Ovary (tissue), 9 donors: ENCODE data around the gene MIB1. TPM values are rescaled to one million over a fixed set of nuclear protein-coding genes. Genes with fewer than 3 reads are reported as not detected.
"Not testable (repeated sequence)": the region's sequence is repeated elsewhere in the genome, so short reads cannot be mapped to it uniquely, and the experiment has no call there.

ENCODE experiments used
- DNase-seq, 5 donors: peaks; one replicate each; pipeline ENCODE4 v3.0.0-alpha.2; 2019 to 2020
- H3K27ac ChIP-seq, 2 donors: fragments of 200-600 bp; one replicate each; pipeline versions ENCODE4 v1.5.1 to v1.8.0; 2019 to 2022
- H3K27me3 ChIP-seq: fragments of 200-600 bp; one replicate; pipeline ENCODE4 v1.8.0; 2022
- H3K36me3 ChIP-seq: fragments of 200-600 bp; sonication (generic); one replicate; pipeline ENCODE4 v1.5.1; 2019
- H3K4me1 ChIP-seq: one replicate; pipeline ENCODE4 v1.8.1; 2013; ENCODE audit warnings: mild to moderate bottlenecking, moderate library complexity; ENCODE audit not compliant: insufficient read depth
- H3K4me3 ChIP-seq: fragments of 200-600 bp; sonication (generic); one replicate; pipeline ENCODE4 v1.5.1; 2017
- H3K9me3 ChIP-seq, 2 donors: fragments of 200-600 bp in 1 of 2; sonication (generic) in 1 of 2; one replicate each; pipeline versions ENCODE4 v1.5.1 to v1.8.1; 2013 to 2019; ENCODE audit warnings: mild to moderate bottlenecking in 1 of 2, moderate library complexity in 1 of 2
- EP300 ChIP-seq: sonication (generic); formaldehyde crosslinking; IDR thresholded peaks from one replicate; pipeline ENCODE4 v1.6.1; 2017; ENCODE audit warnings: antibody characterized with exemption
- POLR2A ChIP-seq: fragments of 450-650 bp; IDR thresholded peaks from one replicate; pipeline ENCODE4 v1.6.1; 2017; ENCODE audit warnings: antibody characterized with exemption, mild to moderate bottlenecking, moderate library complexity
- WGBS, 3 donors: extraction: QIAGEN DNeasy Blood & Tissue Kit in 1 of 3; methylation state at CpG; one replicate each; pipeline versions ENCODE4 v1.1.5 to v1.1.7; 2013 to 2017; 5-methylcytosine and 5-hydroxymethylcytosine counted together
- intact Hi-C, 4 donors: fragments of 100-400 bp; cut with DNase I; formaldehyde crosslinking; loops; one replicate each; pipeline versions ENCODE4 v1.11.0 to v1.15.1; 2022 to 2023
- polyA plus RNA-seq, 2 donors: library from polyadenylated mRNA; stranded (reverse); fragments of 200-250 nt in 1 of 2; fragments of 350-450 nt in 1 of 2; fragmentation: Illumina TruSeq in 1 of 2; extraction: RNeasy Lipid Tissue Mini Kit (QIAGEN cat#74804) in 1 of 2; gene quantifications; one replicate each; pipeline ENCODE4 v1.2.3, GENCODE V29; 2013 to 2014
- total RNA-seq, 7 donors: library from RNA; depleted of rRNA in 2 of 7; stranded (reverse); fragments of >200 nt in 2 of 7; fragmentation: NEBNext Ultra II Directional in 3 of 7; extraction: Animal tissue kit (Norgen Biotek cat#: 25700) in 3 of 7; gene quantifications; one replicate each; pipeline versions ENCODE4 v1.1.0 to v1.2.4, GENCODE V29; 2016 to 2023
- TF ChIP-seq, protein P1 (sequence below), 3 donors: fragments of 450-650 bp in 2 of 3; fragments of 200-600 bp in 1 of 3; IDR thresholded peaks; one replicate each; pipeline versions ENCODE4 v1.5.1 to v1.8.0; 2016 to 2022; ENCODE audit warnings: antibody characterized with exemption in 3 of 3, mild to moderate bottlenecking in 1 of 3
- donor health status: DM: no; HTN: no; CAD: no; lungs with moderate emphysema.
- donor health status: DM: no; HTN: no; CAD: no.
- donor health status: Bipolar disorder and iron deficiency.
- donor health status: DM: yes; HTN: yes; CAD: no.
- donor health status: DM: no; HTN: no; CAD: no.
- donor health status: DM: yes; HTN: yes; CAD: no.

Gene MIB1
- total and polyA plus RNA-seq, 9 donors = 10.3 to 54.8 (median 41.3) TPM

DNA sequence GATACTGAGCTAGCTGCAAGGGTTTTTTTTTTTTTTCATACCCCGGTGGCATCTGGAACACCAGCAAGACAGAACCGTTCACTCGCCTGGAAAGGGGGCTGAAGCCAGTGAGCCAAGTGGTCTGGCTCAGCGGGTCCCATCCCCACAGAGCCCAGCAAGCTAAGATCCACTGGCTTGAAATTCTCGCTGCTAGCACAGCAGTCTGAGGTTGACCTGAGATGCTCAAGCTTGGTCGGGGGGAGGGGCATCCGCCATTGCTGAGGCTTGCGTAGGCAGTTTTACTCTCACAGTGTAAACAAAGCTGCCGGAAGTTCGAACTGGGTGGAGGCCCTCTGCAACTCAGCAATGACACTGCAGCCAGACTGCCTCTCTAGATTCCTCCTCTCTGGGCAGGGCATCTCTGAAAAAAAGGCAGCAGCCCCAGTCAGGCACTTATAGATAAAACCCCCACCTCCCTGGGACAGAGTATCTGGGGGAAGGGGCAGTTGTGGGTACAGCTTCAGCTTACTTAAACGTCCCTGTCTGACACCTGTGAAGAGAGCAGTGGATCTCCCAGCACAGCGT, 5.1 kb upstream of the MIB1 start:
- Histone ChIP-seq H3K36me3 (no peaks in the 10 kb centered on the region), H3K27me3 (no peaks in the 10 kb centered on the region), H3K4me3 (no peak overlapping the region), H3K4me1 (peaks cover 1% of the 10 kb centered on the region), H3K27ac (no peak overlapping the region), H3K9me3 (no peaks in the 10 kb centered on the region)
- no peak for TF ChIP-seq EP300
- no peak for TF ChIP-seq POLR2A
- 49 to 67% (median 60%) methylated on average over 12 of the region's 12 CpGs for WGBS, 3 donors
- intact Hi-C loops = no loop called here
- DNase-seq = no peak

DNA sequence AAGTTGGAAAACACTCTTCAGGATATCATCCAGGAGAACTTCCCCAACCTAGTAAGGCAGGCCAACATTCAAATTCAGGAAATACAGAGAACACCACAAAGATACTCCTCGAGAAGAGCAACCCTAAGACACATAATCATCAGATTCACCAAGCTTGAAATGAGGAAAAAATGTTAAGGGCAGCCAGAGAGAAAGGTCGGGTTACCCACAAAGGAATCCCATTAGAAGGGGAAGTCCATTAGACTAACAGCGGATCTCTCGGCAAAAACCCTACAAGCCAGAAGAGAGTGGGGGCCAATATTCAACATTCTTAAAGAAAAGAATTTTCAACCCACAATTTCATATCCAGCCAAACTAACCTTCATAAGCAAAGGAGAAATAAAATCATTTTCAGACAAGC, 3.7 kb upstream of the MIB1 start:
- H3K27me3 ChIP-seq, H3K4me3 ChIP-seq, H3K9me3 ChIP-seq, intact Hi-C loops, H3K27ac ChIP-seq, H3K36me3 ChIP-seq, DNase-seq, H3K4me1 ChIP-seq: not testable (repeated sequence)
- 93 to 98% (median 96%) methylated on average over 4 of the region's 4 CpGs for WGBS, 3 donors

DNA sequence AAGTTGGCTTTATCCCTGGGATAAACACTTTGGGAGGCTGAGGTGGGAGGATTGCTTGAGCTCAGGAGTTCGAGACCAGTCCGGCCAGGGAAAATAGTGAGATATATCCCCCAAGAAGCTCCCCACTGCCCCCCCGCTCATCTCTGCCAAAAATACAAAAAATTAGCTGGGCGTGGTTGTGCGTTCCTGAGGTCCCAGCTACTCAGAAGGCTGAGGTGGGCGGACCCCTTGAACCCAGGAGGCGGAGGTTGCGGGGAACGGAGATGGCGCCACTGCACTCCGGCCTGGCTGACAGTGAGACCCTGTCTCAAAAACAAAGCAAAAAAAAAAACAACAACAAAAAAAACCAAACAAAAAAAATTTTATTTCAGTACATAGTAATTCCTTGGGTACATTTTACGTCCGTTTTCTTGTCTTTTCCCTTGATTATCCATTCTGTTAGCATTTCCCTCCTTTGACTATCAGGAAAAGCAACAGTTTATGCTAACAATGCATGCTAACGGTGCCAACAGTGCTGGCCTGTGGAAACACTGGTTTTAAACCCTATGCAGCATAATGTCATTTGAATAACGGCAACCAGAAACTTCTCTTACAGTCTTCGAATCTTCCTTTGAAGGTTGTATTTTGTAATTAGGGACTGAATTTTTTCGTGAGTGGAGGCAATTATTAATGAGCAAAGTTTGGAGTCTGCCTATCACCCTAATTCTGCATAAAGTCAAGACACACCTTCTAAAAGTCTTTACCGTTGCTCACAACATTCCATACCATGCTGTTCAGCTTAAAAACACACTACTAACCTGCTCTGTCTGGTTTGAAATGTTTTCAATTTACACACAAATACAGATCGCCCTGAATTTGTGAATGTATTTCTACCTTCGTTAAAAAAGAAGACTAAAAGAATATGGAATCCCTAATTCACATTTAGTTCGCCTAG, 721 bp upstream of the MIB1 start:
- Histone ChIP-seq H3K36me3 (no peaks in the 10 kb centered on the region), H3K9me3 (no peaks in the 10 kb centered on the region), H3K27ac (peak overlapping the region in 1 of 2 donors; percentile 98), H3K4me3 (peak overlapping the region; percentile 23), H3K27me3 (no peaks in the 10 kb centered on the region), H3K4me1 (peaks cover 4% of the 10 kb centered on the region)
- WGBS, 3 donors = 20 to 33% (median 22%) methylated on average over 21 of the region's 21 CpGs
- DNase-seq = peak; percentile 18 to 56 (median 49)
- TF ChIP-seq EP300 = no peak
- TF ChIP-seq, protein P1, sequence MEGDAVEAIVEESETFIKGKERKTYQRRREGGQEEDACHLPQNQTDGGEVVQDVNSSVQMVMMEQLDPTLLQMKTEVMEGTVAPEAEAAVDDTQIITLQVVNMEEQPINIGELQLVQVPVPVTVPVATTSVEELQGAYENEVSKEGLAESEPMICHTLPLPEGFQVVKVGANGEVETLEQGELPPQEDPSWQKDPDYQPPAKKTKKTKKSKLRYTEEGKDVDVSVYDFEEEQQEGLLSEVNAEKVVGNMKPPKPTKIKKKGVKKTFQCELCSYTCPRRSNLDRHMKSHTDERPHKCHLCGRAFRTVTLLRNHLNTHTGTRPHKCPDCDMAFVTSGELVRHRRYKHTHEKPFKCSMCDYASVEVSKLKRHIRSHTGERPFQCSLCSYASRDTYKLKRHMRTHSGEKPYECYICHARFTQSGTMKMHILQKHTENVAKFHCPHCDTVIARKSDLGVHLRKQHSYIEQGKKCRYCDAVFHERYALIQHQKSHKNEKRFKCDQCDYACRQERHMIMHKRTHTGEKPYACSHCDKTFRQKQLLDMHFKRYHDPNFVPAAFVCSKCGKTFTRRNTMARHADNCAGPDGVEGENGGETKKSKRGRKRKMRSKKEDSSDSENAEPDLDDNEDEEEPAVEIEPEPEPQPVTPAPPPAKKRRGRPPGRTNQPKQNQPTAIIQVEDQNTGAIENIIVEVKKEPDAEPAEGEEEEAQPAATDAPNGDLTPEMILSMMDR (IDR thresholded peaks at IDR 0.05) = no peak
- TF ChIP-seq POLR2A = no peak
- intact Hi-C loops = loop anchor here in 1 of 4 donors (5.0 kb wide), 1 partner anchor 138 kb away; the partner anchor contains the start of gene ESCO1

DNA sequence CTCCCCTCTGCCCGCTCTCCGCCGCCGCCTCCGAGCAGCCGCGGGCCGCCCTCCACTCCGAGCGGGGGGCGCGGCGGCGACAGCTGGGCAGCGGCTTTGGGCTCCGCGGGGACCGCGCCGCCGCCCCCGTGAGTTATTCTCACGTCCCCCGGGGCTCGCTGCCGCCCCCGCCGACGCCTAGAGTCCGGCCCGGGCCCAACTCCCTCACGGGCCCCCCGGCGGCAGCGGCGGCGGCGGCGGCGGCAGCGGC, 645 bp downstream of the MIB1 start:
- intact Hi-C loops = loop anchor here in 1 of 4 donors (5.0 kb wide), 1 partner anchor 139 kb away; the partner anchor contains the start of gene ESCO1
- Histone ChIP-seq H3K36me3 (no peaks in the 10 kb centered on the region), H3K4me3 (peak overlapping the region; percentile 96), H3K4me1 (peaks cover 4% of the 10 kb centered on the region), H3K27ac (peak overlapping the region; percentile 90 to 98), H3K27me3 (no peaks in the 10 kb centered on the region), H3K9me3 (no peaks in the 10 kb centered on the region)
- peak in 2 of 5 donors; percentile 74 to 79 for DNase-seq
- 0 to 1% methylated on average over 9 to 41 of the region's 41 CpGs; no CpG with 5 or more reads in 1 of the 3 donors for WGBS, 3 donors
- TF ChIP-seq EP300 = no peak
- no peak for TF ChIP-seq POLR2A
- TF ChIP-seq, protein P1 (IDR thresholded peaks at IDR 0.05) = no peak

DNA sequence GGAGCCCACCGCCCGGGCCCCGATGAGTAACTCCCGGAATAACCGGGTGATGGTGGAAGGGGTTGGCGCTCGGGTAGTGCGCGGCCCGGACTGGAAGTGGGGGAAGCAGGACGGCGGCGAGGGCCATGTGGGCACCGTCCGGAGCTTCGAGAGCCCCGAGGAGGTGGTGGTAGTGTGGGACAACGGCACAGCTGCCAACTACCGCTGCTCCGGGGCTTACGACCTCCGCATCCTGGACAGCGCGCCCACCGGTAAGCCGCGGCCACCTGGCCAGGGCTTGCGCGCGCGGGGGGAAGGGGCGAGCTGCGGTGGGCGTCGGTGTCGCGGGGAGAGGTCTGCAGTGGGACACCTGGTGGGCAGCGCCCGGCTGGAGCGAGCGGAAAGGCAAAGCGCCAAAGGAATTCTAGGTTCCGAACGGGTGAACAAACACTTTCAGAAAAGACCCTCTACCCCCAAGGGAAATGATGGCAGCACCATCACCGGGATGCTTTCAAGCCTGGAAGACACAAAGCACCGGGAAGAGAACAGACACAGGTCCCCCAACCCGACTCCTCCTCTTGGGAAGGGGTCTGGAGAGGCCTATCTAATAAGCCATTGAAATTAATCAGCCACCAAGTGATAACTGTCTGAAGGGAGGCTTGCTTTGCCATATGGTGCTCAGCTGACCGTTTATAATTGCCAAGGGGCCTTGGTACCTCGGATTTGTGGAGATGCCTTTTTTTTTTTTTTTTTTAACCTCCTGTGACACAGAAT, 1.1 kb downstream of the MIB1 start:
- peak in 4 of 5 donors; percentile 35 to 69 (median 54) for DNase-seq
- 0 to 1% (median 1%) methylated on average over 44 to 49 of the region's 49 CpGs for WGBS, 3 donors
- peak overlapping the region; percentile 96 for H3K4me3 ChIP-seq
- peaks cover 4% of the 10 kb centered on the region for H3K4me1 ChIP-seq
- TF ChIP-seq EP300 (no peak), POLR2A (no peak)
- TF ChIP-seq, protein P1 (IDR thresholded peaks at IDR 0.05) = no peak
- H3K27ac ChIP-seq = peak overlapping the region; percentile 90 to 98
- intact Hi-C loops = loop anchor here in 1 of 4 donors (5.0 kb wide), 1 partner anchor 139 kb away; the partner anchor contains the start of gene ESCO1
- H3K36me3 ChIP-seq = no peaks in the 10 kb centered on the region
- no peaks in the 10 kb centered on the region for H3K9me3 ChIP-seq
- no peaks in the 10 kb centered on the region for H3K27me3 ChIP-seq
